HG02973 (cell line): ENCODE results near the gene SPAG16.
A peak's percentile ranks its signal among the peaks of the same experiment; 100 is the strongest.
"Not testable (repeated sequence)": the region's sequence is repeated elsewhere in the genome, so short reads cannot be mapped to it uniquely, and the experiment has no call there.

Experiments
- ATAC-seq: cut with Tn5 transposase; IDR thresholded peaks from one replicate; pipeline ENCODE4 v1.9.1; 2021; ENCODE audit warnings: moderate library complexity; ENCODE audit not compliant: unreplicated experiment

SPAG16 gene

GRCh38 chr2:213688133-213688532, 403.9 kb downstream of the SPAG16 start:
- ATAC-seq, result no peak

GRCh38 chr2:213688825-213689224, 404.6 kb downstream of the SPAG16 start:
- not testable (repeated sequence) for ATAC-seq

- ATAC-seq, result no peak
Measured at GRCh38 chr2:213689585-213689984, 405.3 kb downstream of the SPAG16 start.

GRCh38 chr2:213691351-213691750, 407.1 kb downstream of the SPAG16 start:
- ATAC-seq, result no peak

GRCh38 chr2:213696442-213696841, 412.2 kb downstream of the SPAG16 start:
- peak; percentile 49 for ATAC-seq

- ATAC-seq, result not testable (repeated sequence)
Measured at GRCh38 chr2:213701365-213701764, 417.1 kb downstream of the SPAG16 start.

GRCh38 chr2:213703406-213704098, 419.3 kb downstream of the SPAG16 start:
- ATAC-seq, result no peak

GRCh38 chr2:213710164-213710563, 425.9 kb downstream of the SPAG16 start:
- no peak for ATAC-seq

- not testable (repeated sequence) for ATAC-seq
Measured at GRCh38 chr2:213718411-213718810, 434.1 kb downstream of the SPAG16 start.

- no peak for ATAC-seq
Measured at GRCh38 chr2:213722565-213722964, 438.3 kb downstream of the SPAG16 start.

- ATAC-seq, result no peak
Measured at GRCh38 chr2:213723041-213723560, 438.8 kb downstream of the SPAG16 start.

- no peak for ATAC-seq
Measured at GRCh38 chr2:213723707-213724106, 439.4 kb downstream of the SPAG16 start.

- ATAC-seq, result no peak
Measured at GRCh38 chr2:213726101-213726500, 441.8 kb downstream of the SPAG16 start.

- peak; percentile 93 for ATAC-seq
Measured at GRCh38 chr2:213733893-213734292, 449.6 kb downstream of the SPAG16 start.

GRCh38 chr2:213740453-213740852, 456.2 kb downstream of the SPAG16 start:
- peak; percentile 92 for ATAC-seq

GRCh38 chr2:213751446-213751845, 467.2 kb downstream of the SPAG16 start:
- peak; percentile 98 for ATAC-seq

GRCh38 chr2:213752575-213752974, 468.3 kb downstream of the SPAG16 start:
- no peak for ATAC-seq

- no peak for ATAC-seq
Measured at GRCh38 chr2:213757525-213757924, 473.3 kb downstream of the SPAG16 start.

GRCh38 chr2:213763354-213763753, 479.1 kb downstream of the SPAG16 start:
- ATAC-seq, result no peak

GRCh38 chr2:213763963-213764362, 479.7 kb downstream of the SPAG16 start:
- no peak for ATAC-seq

- ATAC-seq, result no peak
Measured at GRCh38 chr2:213764849-213765248, 480.6 kb downstream of the SPAG16 start.

- peak; percentile 43 for ATAC-seq
Measured at GRCh38 chr2:213766062-213766461, 481.8 kb downstream of the SPAG16 start.

- ATAC-seq, result peak; percentile 98
Measured at GRCh38 chr2:213766465-213766901, 482.2 kb downstream of the SPAG16 start.
